Activated CD4-positive, alpha-beta T cell treated with anti-CD3 and anti-CD28 coated beads, Interleukin-2, amount 10 ng/mL, durations not matched to agents 24 days and 14 days (primary cell): ENCODE data around the gene MLLT6. TPM values are rescaled to one million over a fixed set of nuclear protein-coding genes. Genes with fewer than 3 reads are reported as not detected.

Source experiments
- DNase-seq: peaks from one replicate; pipeline ENCODE4 v3.0.0; 2022
- H3K27ac Mint-ChIP-seq: one replicate; pipeline ENCODE4 v1.8.0; 2022; ENCODE audit warnings: mild to moderate bottlenecking, mixed read lengths
- H3K27me3 Mint-ChIP-seq: one replicate; pipeline ENCODE4 v1.8.0; 2022; ENCODE audit warnings: mixed read lengths
- H3K36me3 Mint-ChIP-seq: one replicate; pipeline ENCODE4 v1.8.0; 2022; ENCODE audit warnings: low read depth, mild to moderate bottlenecking, mixed read lengths
- H3K4me1 Mint-ChIP-seq: one replicate; pipeline ENCODE4 v1.8.0; 2021; ENCODE audit warnings: mixed read lengths
- H3K4me3 Mint-ChIP-seq: one replicate; pipeline ENCODE4 v1.8.0; 2022; ENCODE audit warnings: mild to moderate bottlenecking, moderate library complexity, mixed read lengths
- H3K9me3 Mint-ChIP-seq: one replicate; pipeline ENCODE4 v1.8.0; 2021; ENCODE audit warnings: mixed read lengths
- intact Hi-C: fragments of 100-400 bp; cut with micrococcal nuclease; formaldehyde crosslinking; loops from one replicate; pipeline ENCODE4 v1.15.1; 2023
- total RNA-seq: library from RNA; stranded (reverse); gene quantifications from 2 replicates; pipeline ENCODE4 v1.2.3, GENCODE V29; 2022

Gene MLLT6
- total RNA-seq, 1 donor from 2014 or later, result 248 TPM

DNA sequence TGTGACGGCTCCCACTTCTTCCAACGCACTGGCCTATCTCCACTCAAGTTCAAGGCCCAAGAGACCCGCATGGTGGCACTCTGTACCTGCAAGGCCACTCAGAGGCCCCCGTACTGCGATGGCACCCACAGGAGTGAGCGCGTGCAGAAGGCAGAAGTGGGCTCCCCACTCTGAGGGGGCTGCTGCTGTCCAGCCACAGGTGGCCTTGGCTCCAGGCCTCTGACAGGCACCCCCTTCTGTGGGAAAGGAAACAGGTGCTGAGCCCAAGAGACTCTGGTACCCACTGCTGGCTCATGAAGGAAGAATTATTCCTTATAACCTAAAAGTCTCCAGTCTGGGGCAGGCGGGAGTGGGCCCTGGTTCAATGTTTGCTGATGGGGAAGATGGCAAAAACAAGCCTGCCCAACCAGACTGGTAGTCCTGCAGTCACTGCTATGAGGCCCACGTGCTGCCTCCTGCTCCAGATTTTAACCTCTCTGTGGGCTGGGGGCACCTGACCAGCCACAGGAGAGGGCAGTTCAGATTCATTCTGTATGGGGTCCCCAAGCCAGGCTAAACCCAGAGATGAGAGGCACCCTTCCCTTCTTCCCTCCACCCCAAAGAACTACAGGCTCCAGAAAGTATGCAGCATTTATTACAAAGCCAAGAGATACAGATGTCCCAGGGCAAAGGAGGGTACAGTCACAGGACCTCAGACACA is 28.4 kb downstream of the MLLT6 start:
- no peak for DNase-seq
- peaks cover 21% of the 10 kb centered on the region for H3K36me3 Mint-ChIP-seq
- peaks cover 54% of the 10 kb centered on the region for H3K4me1 Mint-ChIP-seq
- intact Hi-C loops, result loop anchor here (10.0 kb wide), 1 partner anchor 179 kb away; no protein-coding TSS in a partner anchor
- peak overlapping the region; percentile 46 for H3K4me3 Mint-ChIP-seq
- H3K27me3 Mint-ChIP-seq, result no peaks in the 10 kb centered on the region
- H3K27ac Mint-ChIP-seq, result peak overlapping the region; percentile 83
- H3K9me3 Mint-ChIP-seq, result no peaks in the 10 kb centered on the region

DNA sequence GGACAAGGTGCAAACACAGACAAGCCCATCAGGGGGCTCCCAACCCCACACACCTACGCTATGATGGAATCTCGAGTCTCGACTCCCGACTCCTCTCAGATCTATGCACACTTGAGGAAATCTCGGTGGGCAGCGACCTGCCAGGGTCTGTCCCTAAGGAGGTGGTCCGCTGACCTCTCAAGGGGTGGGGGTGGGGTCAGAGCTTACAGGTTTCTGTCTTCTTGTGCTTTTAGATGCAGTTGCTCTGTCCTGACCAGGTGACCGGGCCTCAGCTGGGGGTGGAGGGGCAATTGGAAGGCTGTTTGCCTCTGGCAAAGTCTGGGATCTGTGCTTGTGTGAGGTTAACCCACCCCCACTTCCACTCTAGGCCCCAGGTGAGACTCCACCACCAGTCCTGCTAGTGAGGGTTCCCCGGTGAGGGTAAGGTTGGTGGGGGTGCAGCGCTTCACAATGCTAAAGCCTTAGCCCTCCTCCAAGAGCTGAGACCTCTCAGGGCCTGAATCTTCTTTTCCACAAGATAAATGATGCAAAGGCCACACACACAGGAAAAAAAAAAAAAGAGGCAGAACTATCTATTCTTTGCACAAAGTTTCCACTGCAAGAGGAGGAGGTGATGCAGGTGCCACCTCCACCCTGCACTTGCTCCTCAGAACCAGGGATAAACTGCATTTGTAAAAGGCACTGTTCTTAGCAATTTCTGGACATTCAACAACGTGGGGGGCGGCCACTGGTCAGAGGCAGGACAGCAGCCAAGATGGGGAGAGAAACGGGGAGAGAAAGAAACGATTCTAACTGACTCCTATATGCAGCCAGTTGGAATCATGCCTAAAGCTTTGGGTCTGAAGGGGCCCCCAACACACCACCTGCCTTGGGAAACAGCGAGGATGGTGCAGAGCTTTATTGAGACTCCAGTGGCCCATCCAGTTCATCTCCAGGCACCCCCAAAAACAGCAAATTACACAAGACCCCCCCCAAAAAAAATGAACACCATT is 29.2 kb downstream of the MLLT6 start:
- H3K27me3 Mint-ChIP-seq, result no peaks in the 10 kb centered on the region
- peak; percentile 74 for DNase-seq

DNA sequence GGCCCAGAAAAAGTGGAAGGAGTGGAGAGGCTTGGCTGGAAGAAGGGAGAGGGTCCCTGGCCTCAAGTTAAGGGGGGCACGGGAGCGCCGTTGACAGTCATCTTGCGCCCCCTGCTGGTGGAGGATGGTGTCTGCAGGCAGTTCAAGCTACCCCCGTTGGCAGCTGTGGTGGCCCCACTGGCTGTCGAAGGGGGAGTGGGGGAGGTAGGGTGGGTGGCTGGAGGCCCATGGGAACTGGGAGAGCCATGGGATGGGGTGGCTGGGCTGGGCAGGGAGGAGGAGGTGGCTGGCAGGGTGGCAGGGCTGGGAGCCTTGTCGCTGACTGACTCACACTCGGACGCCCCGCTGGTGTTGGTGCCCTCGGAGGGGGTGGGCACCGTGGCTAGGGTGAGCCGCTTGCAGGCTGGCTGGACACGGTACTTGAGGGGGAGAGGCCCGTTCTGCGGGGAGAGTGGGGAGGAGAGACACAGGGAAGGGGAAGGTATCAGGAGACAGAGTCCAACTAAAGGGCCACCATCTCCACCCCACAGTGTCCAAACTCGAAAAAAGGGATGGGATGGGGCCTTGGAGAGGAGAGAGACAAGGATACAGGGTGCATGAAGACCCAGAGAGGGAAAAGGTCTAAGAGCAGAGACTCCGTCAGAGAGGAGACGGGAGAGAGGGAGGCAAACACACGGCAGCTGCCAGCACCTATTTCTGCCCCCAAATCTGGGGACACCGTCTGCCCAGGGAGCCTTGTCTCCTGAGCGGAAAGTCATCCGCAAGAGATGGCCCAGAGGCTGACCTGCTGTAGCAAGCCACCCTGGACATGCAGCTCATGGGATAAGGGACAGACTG is 30.3 kb downstream of the MLLT6 start:
- Mint-ChIP-seq H3K36me3 (peaks cover 18% of the 10 kb centered on the region), H3K9me3 (no peaks in the 10 kb centered on the region), H3K27me3 (no peaks in the 10 kb centered on the region), H3K4me3 (no peak overlapping the region), H3K27ac (peak overlapping the region; percentile 34), H3K4me1 (peaks cover 43% of the 10 kb centered on the region)
- intact Hi-C loops, result loop anchor here (1.0 to 10.0 kb wide), 2 partner anchors 58 to 181 kb away; no protein-coding TSS in a partner anchor
- DNase-seq, result peak; percentile 91

More for the DNA sequence above, 29.2 kb downstream of the MLLT6 start:
- H3K9me3 Mint-ChIP-seq, result no peaks in the 10 kb centered on the region
- intact Hi-C loops, result loop anchor here (10.0 kb wide), 1 partner anchor 179 kb away; no protein-coding TSS in a partner anchor
- H3K4me1 Mint-ChIP-seq, result peaks cover 46% of the 10 kb centered on the region
- peak overlapping the region; percentile 83 for H3K27ac Mint-ChIP-seq
- peak overlapping the region; percentile 23 for H3K4me3 Mint-ChIP-seq
- peaks cover 21% of the 10 kb centered on the region for H3K36me3 Mint-ChIP-seq

DNA sequence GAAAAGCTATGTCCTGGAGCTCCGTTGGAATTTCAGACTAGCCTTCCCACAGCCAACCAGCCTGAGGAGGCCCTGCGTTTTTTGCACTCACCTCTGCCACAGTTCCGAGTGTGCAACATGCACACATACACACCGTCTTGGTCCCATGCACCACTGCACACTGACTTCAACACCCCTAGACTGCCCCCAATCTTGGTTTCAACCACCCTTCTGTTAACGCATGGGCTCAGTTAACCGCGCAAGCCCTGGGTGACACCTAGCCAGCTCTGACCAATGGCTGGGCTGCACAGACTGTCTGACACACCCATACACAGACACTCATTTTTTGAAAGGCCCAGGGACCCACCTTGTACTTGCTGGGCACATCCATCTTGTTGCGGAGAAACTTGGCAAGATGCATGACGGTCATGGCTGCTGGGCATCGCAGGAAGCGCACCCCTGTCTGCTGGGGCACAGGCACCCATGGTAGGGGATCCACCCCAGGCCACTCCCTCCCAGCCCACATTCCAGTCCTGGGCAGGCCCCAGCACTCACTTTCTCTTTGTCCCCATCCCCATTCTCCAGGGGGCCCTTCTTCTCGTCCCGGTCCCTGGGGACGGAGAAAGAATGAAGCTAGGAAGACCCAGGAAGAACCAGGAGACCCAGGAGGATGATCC is 33.1 kb downstream of the MLLT6 start:
- no peaks in the 10 kb centered on the region for H3K9me3 Mint-ChIP-seq
- no peak overlapping the region for H3K4me3 Mint-ChIP-seq
- no peak overlapping the region for H3K27ac Mint-ChIP-seq
- H3K27me3 Mint-ChIP-seq, result no peaks in the 10 kb centered on the region
- intact Hi-C loops, result loop anchor here (10.0 kb wide), 1 partner anchor 183 kb away; no protein-coding TSS in a partner anchor
- H3K36me3 Mint-ChIP-seq, result peaks cover 2% of the 10 kb centered on the region
- no peak for DNase-seq
- peaks cover 29% of the 10 kb centered on the region for H3K4me1 Mint-ChIP-seq

DNA sequence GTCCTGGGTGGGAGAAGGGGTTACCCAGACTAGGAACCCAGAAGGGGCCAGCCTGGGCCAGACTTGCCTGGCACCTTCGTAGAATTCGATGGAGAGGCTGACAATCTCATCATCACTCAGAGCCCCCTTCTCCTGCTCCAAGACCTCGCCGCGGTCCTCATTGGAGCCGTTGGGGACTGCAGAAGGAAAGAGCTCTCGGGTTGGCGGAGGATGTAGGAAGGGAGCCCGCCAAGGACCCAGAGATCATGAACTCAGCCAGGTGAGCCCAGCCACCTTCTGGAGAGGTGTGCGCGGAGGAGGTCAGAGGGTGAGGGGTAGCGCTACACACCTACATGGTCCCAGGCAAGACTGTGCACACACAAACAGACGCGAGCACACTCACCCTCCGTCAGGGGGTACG is 33.6 kb downstream of the MLLT6 start:
- no peaks in the 10 kb centered on the region for H3K9me3 Mint-ChIP-seq
- peaks cover 2% of the 10 kb centered on the region for H3K36me3 Mint-ChIP-seq
- no peak overlapping the region for H3K27ac Mint-ChIP-seq
- DNase-seq, result no peak
- H3K4me3 Mint-ChIP-seq, result no peak overlapping the region
- no peaks in the 10 kb centered on the region for H3K27me3 Mint-ChIP-seq
- peaks cover 31% of the 10 kb centered on the region for H3K4me1 Mint-ChIP-seq
- intact Hi-C loops, result loop anchor here (10.0 kb wide), 1 partner anchor 184 kb away; no protein-coding TSS in a partner anchor

DNA sequence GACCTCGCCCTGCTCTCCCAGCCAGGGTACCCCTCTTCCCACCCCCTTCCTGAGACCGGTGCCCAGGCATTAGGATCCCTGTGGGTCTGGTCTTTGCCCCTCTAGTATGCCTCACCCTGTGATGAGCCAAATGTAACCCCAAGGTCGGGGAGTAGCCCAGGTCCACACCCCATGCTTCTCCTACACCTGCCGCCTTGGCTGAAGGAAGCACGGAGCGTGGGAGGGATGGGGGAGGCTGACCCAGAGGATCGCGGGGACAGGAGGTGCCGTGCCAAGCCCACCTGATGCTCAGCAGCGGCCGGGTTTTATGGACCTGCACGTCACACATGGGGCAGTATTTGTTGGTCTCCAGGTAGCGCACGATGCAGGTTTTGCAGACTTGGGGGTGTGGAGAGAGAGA is 34.2 kb downstream of the MLLT6 start:
- H3K9me3 Mint-ChIP-seq, result no peaks in the 10 kb centered on the region
- intact Hi-C loops, result loop anchor here (10.0 kb wide), 1 partner anchor 185 kb away; no protein-coding TSS in a partner anchor
- H3K27me3 Mint-ChIP-seq, result no peaks in the 10 kb centered on the region
- H3K27ac Mint-ChIP-seq, result no peak overlapping the region
- H3K36me3 Mint-ChIP-seq, result peaks cover 2% of the 10 kb centered on the region
- no peak for DNase-seq
- H3K4me3 Mint-ChIP-seq, result no peak overlapping the region
- peaks cover 25% of the 10 kb centered on the region for H3K4me1 Mint-ChIP-seq

DNA sequence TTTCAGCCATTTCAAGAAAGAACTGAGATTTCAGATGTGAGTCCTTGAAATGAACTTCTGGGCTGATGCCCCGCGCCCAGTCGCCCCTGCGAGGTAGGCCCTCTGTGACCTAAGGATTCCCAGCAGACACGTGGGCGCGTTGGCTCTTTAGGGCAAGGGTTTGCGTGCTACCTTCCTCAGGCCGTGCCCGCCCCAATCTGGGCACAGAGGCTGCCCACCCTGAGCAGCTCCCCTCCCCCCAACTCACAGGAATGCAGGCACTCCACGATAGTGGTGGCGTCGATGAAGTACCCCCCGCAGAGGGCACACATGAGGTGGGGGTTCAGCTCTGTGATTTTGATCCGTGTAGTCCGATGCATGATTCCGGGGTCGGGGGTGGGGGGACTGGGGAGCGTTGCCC is 35.0 kb downstream of the MLLT6 start:
- intact Hi-C loops, result no loop called here
- H3K27ac Mint-ChIP-seq, result no peak overlapping the region
- H3K36me3 Mint-ChIP-seq, result no peaks in the 10 kb centered on the region
- DNase-seq, result no peak
- no peaks in the 10 kb centered on the region for H3K27me3 Mint-ChIP-seq
- peaks cover 19% of the 10 kb centered on the region for H3K4me1 Mint-ChIP-seq
- no peak overlapping the region for H3K4me3 Mint-ChIP-seq
- H3K9me3 Mint-ChIP-seq, result no peaks in the 10 kb centered on the region

DNA sequence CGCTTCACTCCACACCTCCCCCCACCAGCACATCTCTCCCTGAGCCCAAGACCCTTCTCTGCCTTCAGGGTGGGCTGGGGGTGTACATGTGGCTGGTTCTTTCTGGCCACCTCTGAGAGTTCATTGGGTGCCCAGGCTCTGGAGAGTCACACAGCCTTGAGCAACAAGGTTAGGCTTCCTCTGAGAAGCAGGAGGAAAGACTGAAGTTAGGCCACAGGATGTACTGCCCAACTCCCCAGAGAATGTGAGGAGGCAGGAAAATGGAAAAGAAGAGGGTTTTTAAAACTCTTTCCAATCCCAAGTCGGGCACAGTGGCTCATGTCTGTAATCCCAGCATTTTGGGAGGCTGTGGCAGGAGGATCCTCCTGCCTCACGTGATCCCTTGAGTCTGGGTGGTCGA is 35.7 kb downstream of the MLLT6 start:
- peaks cover 14% of the 10 kb centered on the region for H3K4me1 Mint-ChIP-seq
- no peak for DNase-seq
- no peak overlapping the region for H3K27ac Mint-ChIP-seq
- H3K4me3 Mint-ChIP-seq, result no peak overlapping the region
- intact Hi-C loops, result no loop called here
- no peaks in the 10 kb centered on the region for H3K36me3 Mint-ChIP-seq
- no peaks in the 10 kb centered on the region for H3K9me3 Mint-ChIP-seq
- peaks cover under 1% of the 10 kb centered on the region for H3K27me3 Mint-ChIP-seq

DNA sequence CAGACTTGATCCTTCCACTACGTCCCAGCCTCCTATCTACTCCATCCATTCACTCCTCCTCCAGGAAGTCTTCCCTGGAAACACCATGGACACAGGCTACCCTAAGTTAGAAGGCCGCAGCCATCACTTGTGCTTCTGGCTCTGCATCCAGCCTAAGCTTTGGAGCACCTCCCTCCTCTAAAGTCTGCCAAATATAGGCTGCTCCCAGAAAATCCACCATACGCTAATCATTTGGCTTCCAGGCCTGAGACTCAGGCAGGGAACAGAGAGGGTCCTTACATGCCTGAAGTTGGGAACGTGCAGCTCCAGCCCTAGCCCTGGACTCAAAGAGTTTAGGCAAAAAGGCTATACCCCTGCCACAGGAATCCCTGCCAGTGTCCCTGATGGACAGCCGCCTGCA is 36.4 kb downstream of the MLLT6 start:
- no peaks in the 10 kb centered on the region for H3K9me3 Mint-ChIP-seq
- no peak overlapping the region for H3K4me3 Mint-ChIP-seq
- H3K4me1 Mint-ChIP-seq, result peaks cover 20% of the 10 kb centered on the region
- H3K27me3 Mint-ChIP-seq, result peaks cover 7% of the 10 kb centered on the region
- no peaks in the 10 kb centered on the region for H3K36me3 Mint-ChIP-seq
- intact Hi-C loops, result no loop called here
- no peak overlapping the region for H3K27ac Mint-ChIP-seq
- DNase-seq, result no peak

DNA sequence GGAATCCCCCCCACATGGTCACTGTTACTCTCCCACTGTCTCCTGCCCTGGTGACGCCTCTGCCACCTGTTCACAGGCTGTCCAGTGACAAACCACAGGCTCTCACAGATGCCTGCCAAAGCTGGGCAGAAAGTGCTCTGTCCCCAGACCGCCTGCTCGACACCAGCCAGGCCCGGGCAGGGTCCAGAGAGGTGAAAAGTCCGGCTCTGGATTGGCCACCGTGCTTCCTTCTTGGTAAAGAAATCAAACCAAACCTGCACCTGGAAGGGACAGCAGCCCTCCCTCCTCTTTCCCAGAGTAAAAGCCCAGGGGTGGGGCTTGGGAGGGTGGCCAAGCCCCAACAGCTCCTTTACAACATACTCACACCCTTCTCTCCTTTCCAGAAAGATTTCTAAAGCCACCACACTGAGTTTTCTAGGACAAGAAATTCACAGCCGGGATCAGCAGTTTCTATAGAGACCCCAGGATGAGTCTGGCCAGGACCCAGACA is 36.9 kb downstream of the MLLT6 start:
- H3K4me1 Mint-ChIP-seq, result peaks cover 25% of the 10 kb centered on the region
- intact Hi-C loops, result no loop called here
- no peak for DNase-seq
- H3K9me3 Mint-ChIP-seq, result no peaks in the 10 kb centered on the region
- no peaks in the 10 kb centered on the region for H3K36me3 Mint-ChIP-seq
- H3K4me3 Mint-ChIP-seq, result no peak overlapping the region
- no peak overlapping the region for H3K27ac Mint-ChIP-seq
- H3K27me3 Mint-ChIP-seq, result peaks cover 12% of the 10 kb centered on the region

DNA sequence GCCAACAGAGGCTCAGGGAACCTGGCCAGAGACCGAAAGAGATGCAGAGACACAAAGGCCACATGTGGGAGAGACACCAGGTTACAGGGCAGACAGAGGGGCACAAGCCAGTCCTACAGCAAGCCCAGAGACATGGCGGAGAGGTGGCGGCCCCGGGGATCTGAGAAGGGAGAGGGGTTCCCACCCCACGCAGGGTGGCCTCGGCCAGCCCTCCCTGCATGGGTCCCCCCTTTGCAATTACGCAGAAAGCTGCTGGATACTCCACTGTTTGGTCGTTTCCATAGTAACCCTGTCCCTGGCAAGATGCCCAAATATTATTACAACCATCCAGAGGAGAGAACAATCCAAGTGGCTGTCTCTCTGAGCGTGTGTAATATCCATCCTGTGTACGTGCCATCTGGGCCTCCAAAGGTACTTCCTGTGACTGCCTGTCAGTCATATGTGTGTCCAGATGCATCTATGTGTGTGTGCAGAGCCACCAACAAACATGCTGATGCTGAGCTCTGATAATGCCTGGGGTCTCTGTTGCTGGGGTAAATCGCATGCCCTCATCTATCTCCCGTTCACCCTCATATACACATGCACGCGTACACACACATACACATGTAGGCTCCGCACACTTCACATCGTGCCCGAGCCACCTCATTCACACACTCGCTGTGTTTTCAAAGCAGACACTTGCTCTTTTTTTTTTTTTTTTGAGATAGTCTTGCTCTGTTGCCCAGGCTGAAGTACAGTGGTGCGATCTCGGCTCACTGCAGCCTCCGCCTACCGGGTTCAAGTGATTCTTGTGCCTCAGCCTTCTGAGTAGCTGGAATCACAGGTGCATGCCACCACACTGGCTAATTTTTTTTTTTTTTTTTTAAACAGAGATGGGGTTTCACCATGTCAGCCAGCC is 37.6 kb downstream of the MLLT6 start:
- Mint-ChIP-seq H3K27ac (peak overlapping the region; percentile 5), H3K4me1 (peaks cover 25% of the 10 kb centered on the region), H3K27me3 (peaks cover 12% of the 10 kb centered on the region), H3K4me3 (no peak overlapping the region), H3K9me3 (no peaks in the 10 kb centered on the region), H3K36me3 (no peaks in the 10 kb centered on the region)
- DNase-seq, result peak; percentile 72
- intact Hi-C loops, result no loop called here

DNA sequence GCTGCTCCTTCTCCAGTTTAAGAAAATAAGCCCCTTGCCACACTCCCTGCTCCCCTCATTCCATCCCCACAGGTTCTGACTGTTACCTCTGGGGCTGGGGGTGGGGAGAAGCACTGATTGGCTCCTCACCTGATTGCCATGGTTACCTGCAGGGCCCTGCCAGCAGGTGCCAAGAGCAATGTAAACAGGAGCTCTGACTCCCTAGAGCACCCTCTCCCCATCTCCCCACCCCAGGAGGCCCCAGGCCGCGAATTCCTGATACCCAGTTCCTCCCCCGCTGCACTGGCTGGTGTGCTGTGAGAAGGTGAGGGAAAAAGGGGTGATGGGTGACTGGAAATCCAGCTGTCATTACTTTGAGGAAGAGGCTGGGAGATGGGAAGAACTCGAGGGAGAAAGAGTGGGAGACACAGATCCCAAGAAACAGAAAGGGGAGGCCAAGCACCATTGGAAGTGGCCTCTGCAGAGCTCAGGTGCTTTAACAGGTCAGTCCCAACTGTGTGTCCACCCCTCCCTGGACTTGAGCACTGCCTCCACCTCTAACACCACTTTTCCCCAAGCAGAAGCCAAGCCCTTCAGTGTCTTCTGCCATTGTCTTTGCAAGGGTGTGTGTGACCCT is 38.6 kb downstream of the MLLT6 start:
- Mint-ChIP-seq H3K9me3 (no peaks in the 10 kb centered on the region), H3K27me3 (peaks cover 15% of the 10 kb centered on the region), H3K4me1 (peaks cover 25% of the 10 kb centered on the region), H3K4me3 (no peak overlapping the region), H3K36me3 (no peaks in the 10 kb centered on the region), H3K27ac (no peak overlapping the region)
- DNase-seq, result no peak
- intact Hi-C loops, result no loop called here
